Endothelial cell of umbilical vein (primary cell): Measurements from ENCODE around the gene MTMR4.

Experiments
- EZH2 ChIP-seq: IDR thresholded peaks from 2 replicates; pipeline ENCODE4 v1.6.1; 2012; ENCODE audit warnings: borderline replicate concordance, low read depth, mild to moderate bottlenecking, moderate library complexity, low read length, inconsistent platforms; ENCODE audit not compliant: severe bottlenecking
- POLR2A ChIP-seq: IDR thresholded peaks from 2 replicates; pipeline ENCODE4 v1.6.1; 2012; ENCODE audit warnings: low read depth, mild to moderate bottlenecking, control low read depth, low read length
- TF ChIP-seq, protein P1 (sequence below), 2 donors: IDR thresholded peaks; 1 replicate in 1 of 2; 2 replicates in 1 of 2; pipeline ENCODE4 v1.5.1; 2011; ENCODE audit warnings: low read length in 2 of 2, mild to moderate bottlenecking in 2 of 2, moderate library complexity in 2 of 2, control low read depth in 1 of 2, inconsistent platforms in 1 of 2, low read depth in 1 of 2; ENCODE audit not compliant: insufficient read depth in 1 of 2; ENCODE audit errors: extremely low read depth in 1 of 2

DNA sequence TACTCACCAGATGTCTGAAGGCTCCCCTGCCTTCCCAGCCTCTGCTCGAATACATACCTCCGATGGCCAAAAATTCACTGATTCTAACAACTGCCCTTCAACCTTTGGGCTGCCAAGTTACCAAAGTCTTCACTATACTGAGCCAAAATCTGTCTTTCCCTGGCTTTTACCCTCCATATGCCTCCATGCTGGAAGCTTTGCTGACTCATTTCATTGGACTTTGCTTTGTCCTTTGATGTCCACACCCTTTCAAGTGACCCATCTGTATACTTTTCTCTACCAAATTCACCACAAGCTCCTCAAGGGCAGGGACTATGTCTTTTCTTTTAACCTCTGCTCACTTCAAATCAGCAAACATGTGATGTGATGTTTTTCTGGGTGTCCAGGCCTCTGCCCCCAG lies 21.0 kb upstream of the MTMR4 start:
- TF ChIP-seq POLR2A (no peak), EZH2 (no peak)
- TF ChIP-seq, protein P1, sequence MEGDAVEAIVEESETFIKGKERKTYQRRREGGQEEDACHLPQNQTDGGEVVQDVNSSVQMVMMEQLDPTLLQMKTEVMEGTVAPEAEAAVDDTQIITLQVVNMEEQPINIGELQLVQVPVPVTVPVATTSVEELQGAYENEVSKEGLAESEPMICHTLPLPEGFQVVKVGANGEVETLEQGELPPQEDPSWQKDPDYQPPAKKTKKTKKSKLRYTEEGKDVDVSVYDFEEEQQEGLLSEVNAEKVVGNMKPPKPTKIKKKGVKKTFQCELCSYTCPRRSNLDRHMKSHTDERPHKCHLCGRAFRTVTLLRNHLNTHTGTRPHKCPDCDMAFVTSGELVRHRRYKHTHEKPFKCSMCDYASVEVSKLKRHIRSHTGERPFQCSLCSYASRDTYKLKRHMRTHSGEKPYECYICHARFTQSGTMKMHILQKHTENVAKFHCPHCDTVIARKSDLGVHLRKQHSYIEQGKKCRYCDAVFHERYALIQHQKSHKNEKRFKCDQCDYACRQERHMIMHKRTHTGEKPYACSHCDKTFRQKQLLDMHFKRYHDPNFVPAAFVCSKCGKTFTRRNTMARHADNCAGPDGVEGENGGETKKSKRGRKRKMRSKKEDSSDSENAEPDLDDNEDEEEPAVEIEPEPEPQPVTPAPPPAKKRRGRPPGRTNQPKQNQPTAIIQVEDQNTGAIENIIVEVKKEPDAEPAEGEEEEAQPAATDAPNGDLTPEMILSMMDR (IDR thresholded peaks at IDR 0.05; ENCODE audit: extremely low read depth in 1 of 2, insufficient read depth in 1 of 2, low read depth in 1 of 2, low read length in 2 of 2), result no peak
